Activated T-cell treated with anti-CD3 and anti-CD28 coated beads, Interleukin-2, amount 50 U/mL, for 24 hours (primary cell): Measurements from ENCODE around the gene WDFY4.

ENCODE experiments used
- DNase-seq: peaks from one replicate; pipeline ENCODE4 v3.0.0-alpha.2; 2020
- H3K27ac Mint-ChIP-seq: 2 replicates; pipeline ENCODE4 v1.8.0; 2020; ENCODE audit warnings: mild to moderate bottlenecking, mixed read lengths
- H3K27me3 Mint-ChIP-seq: 2 replicates; pipeline ENCODE4 v1.8.0; 2020; ENCODE audit warnings: mixed read lengths
- H3K36me3 Mint-ChIP-seq: 2 replicates; pipeline ENCODE4 v1.8.0; 2020; ENCODE audit warnings: low read depth, mixed read lengths
- H3K4me1 Mint-ChIP-seq: 2 replicates; pipeline ENCODE4 v1.8.0; 2020; ENCODE audit warnings: low read depth, mixed read lengths
- H3K4me3 Mint-ChIP-seq: 2 replicates; pipeline ENCODE4 v1.8.0; 2020; ENCODE audit warnings: mild to moderate bottlenecking, moderate library complexity, mixed read lengths
- H3K9me3 Mint-ChIP-seq: 2 replicates; pipeline ENCODE4 v1.8.0; 2020; ENCODE audit warnings: mixed read lengths

WDFY4 gene

DNA sequence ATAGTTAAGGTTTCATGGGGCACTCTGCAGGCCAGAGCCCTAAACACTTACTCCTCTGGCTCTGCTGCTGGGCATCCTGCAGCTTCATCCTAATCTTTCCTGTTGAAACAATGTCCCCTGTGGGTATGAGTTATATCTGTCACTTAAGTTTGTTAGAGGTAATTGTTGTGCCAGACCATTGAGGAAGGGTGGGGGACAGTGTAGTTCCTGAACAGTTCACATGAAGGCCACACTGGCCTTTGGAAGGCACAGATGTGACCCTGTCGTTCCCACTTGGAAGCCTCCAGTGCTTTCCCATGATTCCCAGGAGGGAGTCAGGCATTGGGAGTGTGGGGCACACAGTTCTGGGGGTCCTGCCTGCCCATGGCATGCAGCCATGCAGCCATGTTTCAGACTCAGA is 65.3 kb downstream of the WDFY4 start:
- H3K36me3 Mint-ChIP-seq, result no peaks in the 10 kb centered on the region
- H3K4me1 Mint-ChIP-seq, result no peaks in the 10 kb centered on the region
- peaks cover 6% of the 10 kb centered on the region for H3K9me3 Mint-ChIP-seq
- H3K27me3 Mint-ChIP-seq, result no peaks in the 10 kb centered on the region
- DNase-seq, result no peak
- H3K27ac Mint-ChIP-seq, result no peak overlapping the region
- H3K4me3 Mint-ChIP-seq, result no peak overlapping the region

DNA sequence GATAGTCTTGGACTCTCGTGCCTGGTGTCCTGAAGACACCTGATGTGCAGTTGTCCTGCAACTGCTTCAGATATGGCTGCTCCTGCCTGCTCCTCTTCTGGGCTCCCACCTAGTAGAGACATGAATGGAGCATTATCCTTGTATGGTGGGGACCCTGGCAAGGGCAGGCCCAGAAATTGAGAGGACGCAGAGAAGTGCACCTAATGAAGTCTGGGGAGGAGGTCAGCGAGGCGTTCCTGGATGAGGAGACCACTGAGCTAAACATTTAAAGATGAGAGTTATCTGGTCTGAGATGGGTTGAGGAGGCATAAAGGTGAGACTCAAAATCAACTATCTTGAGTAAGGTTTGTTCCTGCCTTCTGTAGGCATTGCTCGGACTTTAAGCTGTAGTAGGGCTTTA is 66.3 kb downstream of the WDFY4 start:
- peaks cover 6% of the 10 kb centered on the region for H3K9me3 Mint-ChIP-seq
- H3K4me1 Mint-ChIP-seq, result no peaks in the 10 kb centered on the region
- H3K36me3 Mint-ChIP-seq, result no peaks in the 10 kb centered on the region
- no peaks in the 10 kb centered on the region for H3K27me3 Mint-ChIP-seq
- H3K27ac Mint-ChIP-seq, result no peak overlapping the region
- no peak for DNase-seq
- H3K4me3 Mint-ChIP-seq, result no peak overlapping the region

DNA sequence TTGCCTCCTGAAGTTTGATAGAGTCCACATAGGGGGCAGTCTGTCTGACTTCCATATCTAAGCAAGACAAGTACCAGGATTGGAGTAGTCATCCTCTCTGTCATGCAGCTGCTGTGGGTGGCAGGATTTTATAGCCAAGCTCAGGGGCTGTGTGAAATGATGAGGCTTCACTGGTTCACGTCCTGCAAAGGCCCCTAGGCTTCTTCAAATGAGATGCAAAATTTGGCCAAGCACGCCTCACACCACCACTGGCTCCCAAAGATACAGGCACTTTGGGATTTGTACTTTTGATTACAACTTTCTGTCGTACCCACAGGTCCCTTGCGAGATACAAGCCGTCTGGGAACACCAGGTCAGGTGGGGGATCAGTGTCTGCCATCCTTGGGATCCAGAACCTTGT is 67.1 kb downstream of the WDFY4 start:
- Mint-ChIP-seq H3K36me3 (no peaks in the 10 kb centered on the region), H3K9me3 (peaks cover 6% of the 10 kb centered on the region), H3K27me3 (no peaks in the 10 kb centered on the region), H3K27ac (no peak overlapping the region), H3K4me3 (no peak overlapping the region), H3K4me1 (no peaks in the 10 kb centered on the region)
- no peak for DNase-seq

DNA sequence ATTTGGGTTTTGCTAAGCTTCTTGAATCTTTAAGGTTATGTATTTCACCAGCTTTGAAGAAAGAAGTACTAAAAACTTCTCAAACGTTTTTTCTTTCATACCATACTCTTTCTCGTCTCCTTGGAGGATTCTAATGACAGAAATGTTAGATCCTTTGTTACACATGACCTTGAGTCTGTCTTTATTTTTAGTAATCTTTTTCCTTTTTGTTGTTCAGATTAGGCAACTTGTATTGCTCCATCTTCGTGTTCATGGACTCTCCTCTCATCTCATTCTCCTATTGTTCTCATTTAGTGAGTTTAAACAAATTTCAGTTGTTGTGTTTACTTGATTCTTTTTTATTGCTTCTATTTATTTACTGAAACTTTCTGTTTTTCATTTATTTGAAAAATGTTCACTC is 73.7 kb downstream of the WDFY4 start:
- H3K4me3 Mint-ChIP-seq, result no peak overlapping the region
- no peaks in the 10 kb centered on the region for H3K4me1 Mint-ChIP-seq
- H3K27me3 Mint-ChIP-seq, result peaks cover 25% of the 10 kb centered on the region
- no peak overlapping the region for H3K27ac Mint-ChIP-seq
- no peaks in the 10 kb centered on the region for H3K9me3 Mint-ChIP-seq
- no peak for DNase-seq
- H3K36me3 Mint-ChIP-seq, result no peaks in the 10 kb centered on the region

GRCh38 chr10:48759113-48759901 is 74.6 kb downstream of the WDFY4 start:
- H3K36me3 Mint-ChIP-seq, result no peaks in the 10 kb centered on the region
- no peak overlapping the region for H3K27ac Mint-ChIP-seq
- H3K27me3 Mint-ChIP-seq, result peaks cover 25% of the 10 kb centered on the region
- no peak for DNase-seq
- H3K4me3 Mint-ChIP-seq, result no peak overlapping the region
- no peaks in the 10 kb centered on the region for H3K4me1 Mint-ChIP-seq
- no peaks in the 10 kb centered on the region for H3K9me3 Mint-ChIP-seq

DNA sequence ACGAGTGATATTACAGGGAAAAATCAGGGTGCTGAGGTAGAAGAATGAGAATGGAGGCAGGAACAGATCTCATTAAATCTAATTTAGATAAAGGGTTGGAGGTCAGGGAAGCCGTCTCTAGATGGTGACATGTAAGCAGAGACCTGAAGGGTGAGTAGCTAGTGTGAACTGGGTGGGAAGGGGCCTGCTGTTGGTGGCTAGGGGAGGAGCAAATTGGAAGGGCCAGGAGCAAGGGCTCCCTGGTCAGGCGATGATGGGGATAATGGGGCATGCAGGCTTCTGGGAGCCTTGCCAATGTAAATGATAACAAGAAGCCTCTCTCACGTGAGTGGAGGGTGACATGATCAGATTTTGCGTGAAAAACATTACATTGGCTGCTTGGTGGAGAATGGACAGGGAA is 76.3 kb downstream of the WDFY4 start:
- no peaks in the 10 kb centered on the region for H3K9me3 Mint-ChIP-seq
- no peak for DNase-seq
- H3K27ac Mint-ChIP-seq, result no peak overlapping the region
- no peaks in the 10 kb centered on the region for H3K36me3 Mint-ChIP-seq
- peaks cover 25% of the 10 kb centered on the region for H3K27me3 Mint-ChIP-seq
- H3K4me3 Mint-ChIP-seq, result no peak overlapping the region
- no peaks in the 10 kb centered on the region for H3K4me1 Mint-ChIP-seq

DNA sequence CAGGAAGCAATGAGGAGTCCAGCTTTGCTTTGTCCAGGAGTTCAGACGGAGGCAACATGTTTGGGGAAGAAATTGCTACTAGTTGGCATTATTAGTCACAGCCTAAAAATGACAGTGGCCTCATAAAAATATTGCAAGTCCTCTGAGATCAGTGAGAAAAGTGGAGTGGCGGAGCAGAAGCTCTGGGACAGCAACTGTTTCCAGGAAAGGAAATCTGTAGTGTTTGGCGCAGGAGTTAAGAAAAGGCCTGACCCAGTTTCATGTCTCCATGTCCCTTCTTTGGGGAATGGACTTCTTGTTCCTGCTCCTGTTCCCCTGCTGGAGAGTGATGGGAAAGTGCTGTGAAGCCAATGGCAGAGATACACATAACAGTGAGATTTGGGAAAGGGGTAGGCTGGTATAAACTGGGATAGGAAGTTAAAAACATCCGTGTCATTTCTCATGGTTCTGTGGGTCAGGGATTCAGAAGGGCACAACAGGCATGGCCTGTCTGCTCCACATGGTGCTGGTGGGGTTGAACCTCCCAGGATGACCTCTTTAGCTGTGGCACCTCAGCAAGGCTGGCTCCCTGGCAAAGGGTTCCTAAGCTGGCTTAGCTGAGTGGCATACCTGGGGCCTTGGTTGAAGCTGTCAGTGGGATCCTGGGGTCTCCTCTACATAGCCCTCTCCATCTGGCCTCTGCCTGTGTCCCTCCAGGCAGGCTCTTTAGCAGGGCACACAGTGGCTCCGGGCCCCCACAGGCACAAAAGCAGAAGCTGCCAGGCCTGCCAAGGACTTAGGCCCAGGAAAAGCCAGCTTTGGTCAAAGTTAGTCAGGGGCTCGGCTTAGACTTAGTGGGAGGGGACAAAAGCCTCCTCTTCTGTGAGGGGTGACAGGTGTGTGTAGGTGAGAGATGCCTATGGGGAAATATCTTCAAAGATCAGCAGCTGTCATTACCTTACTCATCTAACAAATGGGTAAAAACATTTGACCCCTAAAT is 77.7 kb downstream of the WDFY4 start:
- no peaks in the 10 kb centered on the region for H3K9me3 Mint-ChIP-seq
- DNase-seq, result no peak
- H3K36me3 Mint-ChIP-seq, result no peaks in the 10 kb centered on the region
- no peak overlapping the region for H3K4me3 Mint-ChIP-seq
- H3K27ac Mint-ChIP-seq, result no peak overlapping the region
- H3K4me1 Mint-ChIP-seq, result no peaks in the 10 kb centered on the region
- H3K27me3 Mint-ChIP-seq, result peaks cover 25% of the 10 kb centered on the region

DNA sequence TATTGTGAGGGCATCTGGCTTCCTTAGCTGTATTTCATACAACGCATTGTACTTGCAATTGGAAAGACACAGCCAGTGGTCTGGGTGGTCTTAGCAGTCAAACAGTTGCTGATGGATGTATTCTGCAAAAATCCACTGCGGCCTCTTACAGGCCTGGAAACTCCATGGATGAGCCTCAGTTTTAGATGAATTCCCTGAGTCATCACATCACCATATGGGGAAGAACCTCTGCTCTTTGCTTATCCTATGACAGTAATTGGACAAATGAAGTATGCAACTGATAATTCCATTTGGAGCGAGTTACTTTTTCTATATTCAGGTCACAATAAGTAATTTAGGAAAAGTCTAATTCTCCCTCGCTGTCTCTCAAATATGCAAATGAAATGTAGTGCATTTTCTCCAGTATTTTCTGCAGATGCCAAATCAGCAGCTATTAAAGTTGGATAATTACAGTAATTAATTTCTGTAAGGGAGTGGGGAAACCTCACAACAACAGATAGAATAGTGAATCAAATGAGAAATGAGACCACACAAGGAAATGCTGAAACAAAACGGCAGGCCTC is 78.8 kb downstream of the WDFY4 start:
- H3K27ac Mint-ChIP-seq, result no peak overlapping the region
- H3K4me1 Mint-ChIP-seq, result no peaks in the 10 kb centered on the region
- H3K4me3 Mint-ChIP-seq, result no peak overlapping the region
- no peaks in the 10 kb centered on the region for H3K36me3 Mint-ChIP-seq
- H3K9me3 Mint-ChIP-seq, result no peaks in the 10 kb centered on the region
- peaks cover 25% of the 10 kb centered on the region for H3K27me3 Mint-ChIP-seq
- no peak for DNase-seq

DNA sequence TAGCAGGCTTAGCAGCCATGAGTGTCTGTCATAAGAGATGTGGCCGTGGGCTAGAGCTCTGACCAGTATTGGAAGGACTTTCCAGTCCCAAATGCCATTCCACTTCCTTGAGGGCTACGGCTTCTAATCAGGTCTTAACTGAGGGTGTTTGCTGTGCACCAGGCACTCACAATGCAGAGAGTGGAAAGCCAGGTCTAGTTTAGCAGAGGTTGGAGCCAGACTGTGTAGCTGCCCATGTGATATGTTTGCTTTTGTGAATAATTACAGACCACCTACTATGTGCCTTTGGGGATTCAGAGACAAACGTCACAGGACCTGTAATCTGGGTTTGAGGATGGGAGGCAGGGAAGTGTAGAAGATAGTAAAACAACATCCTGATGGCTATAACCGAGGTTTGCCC is 79.8 kb downstream of the WDFY4 start:
- no peak overlapping the region for H3K27ac Mint-ChIP-seq
- no peaks in the 10 kb centered on the region for H3K4me1 Mint-ChIP-seq
- H3K4me3 Mint-ChIP-seq, result no peak overlapping the region
- DNase-seq, result no peak
- peaks cover 20% of the 10 kb centered on the region for H3K27me3 Mint-ChIP-seq
- H3K9me3 Mint-ChIP-seq, result no peaks in the 10 kb centered on the region
- no peaks in the 10 kb centered on the region for H3K36me3 Mint-ChIP-seq

- DNase-seq, result no peak
- peaks cover 15% of the 10 kb centered on the region for H3K27me3 Mint-ChIP-seq
- no peaks in the 10 kb centered on the region for H3K4me1 Mint-ChIP-seq
- H3K27ac Mint-ChIP-seq, result no peak overlapping the region
- H3K4me3 Mint-ChIP-seq, result no peak overlapping the region
- no peaks in the 10 kb centered on the region for H3K36me3 Mint-ChIP-seq
- no peaks in the 10 kb centered on the region for H3K9me3 Mint-ChIP-seq
Observed at GRCh38 chr10:48765039-48765438, 80.4 kb downstream of the WDFY4 start.

GRCh38 chr10:48765527-48765926 is 80.9 kb downstream of the WDFY4 start:
- Mint-ChIP-seq H3K27me3 (peaks cover 10% of the 10 kb centered on the region), H3K27ac (no peak overlapping the region), H3K4me1 (no peaks in the 10 kb centered on the region), H3K9me3 (no peaks in the 10 kb centered on the region), H3K36me3 (no peaks in the 10 kb centered on the region), H3K4me3 (no peak overlapping the region)
- DNase-seq, result no peak

DNA sequence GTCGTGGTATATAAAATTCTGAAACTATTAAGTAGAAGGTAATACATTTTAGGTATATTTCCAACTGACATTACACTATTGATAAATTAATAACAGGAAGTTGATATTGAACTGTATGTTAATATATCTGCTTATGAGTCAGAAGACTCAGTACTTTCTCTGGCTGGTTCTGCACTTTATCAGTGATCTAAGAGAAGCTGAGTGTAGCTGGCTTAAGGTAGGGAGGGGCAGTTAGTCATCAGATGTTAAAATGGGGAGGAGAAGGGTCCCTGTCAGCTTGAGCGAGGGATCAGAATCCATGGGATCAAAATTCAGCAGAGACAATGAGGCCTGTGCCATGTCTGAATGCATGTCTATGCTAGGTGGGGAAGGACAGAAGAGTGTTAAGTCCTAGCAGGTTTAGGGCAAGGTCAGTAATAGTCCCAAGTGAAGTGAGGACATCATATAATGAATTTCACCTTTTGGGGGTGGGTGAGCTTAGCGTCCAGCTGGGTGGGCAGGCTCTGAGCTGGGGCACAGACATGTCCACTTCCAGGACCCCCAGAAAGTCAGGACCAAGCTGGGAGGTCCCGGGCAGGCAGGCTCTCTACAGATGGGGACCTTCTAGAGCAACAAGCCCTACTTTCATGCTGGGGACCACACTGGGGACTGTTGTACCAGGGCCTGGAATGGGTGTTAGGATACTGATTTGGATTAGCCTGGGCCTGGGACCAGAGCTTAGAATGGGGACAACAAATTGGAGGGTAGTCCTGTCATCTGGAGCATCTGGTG is 82.9 kb downstream of the WDFY4 start:
- no peaks in the 10 kb centered on the region for H3K27me3 Mint-ChIP-seq
- H3K4me3 Mint-ChIP-seq, result no peak overlapping the region
- H3K36me3 Mint-ChIP-seq, result no peaks in the 10 kb centered on the region
- H3K9me3 Mint-ChIP-seq, result no peaks in the 10 kb centered on the region
- H3K4me1 Mint-ChIP-seq, result no peaks in the 10 kb centered on the region
- DNase-seq, result no peak
- no peak overlapping the region for H3K27ac Mint-ChIP-seq

DNA sequence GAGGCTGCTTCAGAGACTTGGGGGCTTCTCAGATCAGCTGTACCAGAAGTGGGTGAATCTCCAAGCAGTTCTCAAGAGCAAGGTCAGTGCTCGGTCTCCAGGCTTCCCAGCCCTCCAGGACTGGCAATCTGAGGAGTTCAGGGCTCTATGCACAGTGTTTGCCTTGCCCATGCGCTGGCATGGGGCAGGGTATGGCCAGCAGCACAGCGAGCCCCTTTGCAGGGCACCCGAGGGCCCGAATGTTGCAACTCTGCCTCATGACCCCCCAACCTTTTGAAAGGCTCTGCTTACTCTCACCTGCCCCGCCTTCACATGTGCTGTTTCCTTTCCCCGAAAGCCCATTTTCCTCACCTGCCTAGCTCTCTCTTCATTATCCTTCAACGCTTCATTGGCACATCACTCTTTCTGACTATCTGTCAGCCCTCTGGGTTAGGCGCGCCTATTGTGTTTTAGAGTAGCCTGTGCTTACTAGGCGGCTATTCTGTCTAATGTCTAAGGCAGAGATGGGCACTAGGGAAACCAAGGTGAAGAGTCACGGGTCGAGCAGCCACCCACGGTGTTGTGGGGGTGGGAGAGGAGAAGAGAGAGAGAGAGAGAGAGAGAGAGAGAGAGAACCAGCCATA is 83.6 kb downstream of the WDFY4 start:
- H3K9me3 Mint-ChIP-seq, result no peaks in the 10 kb centered on the region
- H3K27ac Mint-ChIP-seq, result no peak overlapping the region
- H3K4me1 Mint-ChIP-seq, result no peaks in the 10 kb centered on the region
- no peak overlapping the region for H3K4me3 Mint-ChIP-seq
- no peaks in the 10 kb centered on the region for H3K27me3 Mint-ChIP-seq
- DNase-seq, result no peak
- no peaks in the 10 kb centered on the region for H3K36me3 Mint-ChIP-seq

DNA sequence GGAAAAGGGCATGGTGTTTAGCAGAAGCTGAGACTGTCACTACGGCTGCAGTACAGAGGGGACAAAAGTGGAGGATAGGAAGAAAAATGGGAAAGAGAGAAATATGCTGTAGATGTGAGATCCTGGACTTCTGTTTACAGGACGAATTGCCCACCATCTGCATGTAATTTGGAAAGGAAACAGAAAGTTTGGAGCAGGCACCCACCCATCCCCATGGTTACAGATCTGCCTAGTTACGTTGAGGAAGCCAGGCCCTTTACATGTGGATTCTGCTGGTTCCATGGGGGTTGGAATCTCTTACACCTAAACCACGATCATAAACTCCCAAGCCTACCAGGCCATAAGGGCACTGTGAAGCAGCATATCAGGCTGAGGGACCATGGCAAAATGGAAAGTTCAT is 84.3 kb downstream of the WDFY4 start:
- Mint-ChIP-seq H3K27ac (no peak overlapping the region), H3K36me3 (no peaks in the 10 kb centered on the region), H3K4me3 (no peak overlapping the region), H3K27me3 (no peaks in the 10 kb centered on the region), H3K9me3 (no peaks in the 10 kb centered on the region), H3K4me1 (no peaks in the 10 kb centered on the region)
- no peak for DNase-seq
